Effector CD8-positive, alpha-beta T cell (primary cell): ENCODE data around the gene AP1M2.

Experiments
- DNase-seq: peaks from one replicate; lab custom pipeline; 2025; lab: John Stamatoyannopoulos, UW
- total RNA-seq, 4 experiments: gene quantifications; one replicate each; lab custom pipeline; 2026; lab: John Stamatoyannopoulos, UW

AP1M2 gene
- total RNA-seq = 0 to 0.12 (median 0) reads per million in 4 experiments

- DNase-seq = no peak
These were observed at the start of gene AP1M2 for GRCh38 chr19:10587022-10587838. Gene AP1M2 (minus strand): TSS chr19:10587312. CDS start chr19:10587231, 81 bp downstream.

GRCh38 chr19:10636304-10636972 is 49.3 kb upstream of the AP1M2 start:
- DNase-seq = no peak

- DNase-seq = no peak
These were observed 47.9 kb upstream of the AP1M2 start for GRCh38 chr19:10634963-10635362.

GRCh38 chr19:10634430-10634829 is 47.3 kb upstream of the AP1M2 start:
- DNase-seq = no peak

GRCh38 chr19:10631874-10632273 is 44.8 kb upstream of the AP1M2 start:
- no peak for DNase-seq

- no peak for DNase-seq
These were observed 38.6 kb upstream of the AP1M2 start for GRCh38 chr19:10625762-10626138.

GRCh38 chr19:10625003-10625761 is 38.1 kb upstream of the AP1M2 start, which contains the start of gene SLC44A2:
Gene SLC44A2 (plus strand): TSS chr19:10625553. CDS start chr19:10625634, 81 bp downstream.
- no peak for DNase-seq

GRCh38 chr19:10624585-10624984 is 37.5 kb upstream of the AP1M2 start:
- no peak for DNase-seq

GRCh38 chr19:10621966-10622365 is 34.9 kb upstream of the AP1M2 start:
- no peak for DNase-seq

- DNase-seq = no peak
These were observed 33.7 kb upstream of the AP1M2 start for GRCh38 chr19:10620786-10621185.

- DNase-seq = no peak
These were observed 31.7 kb upstream of the AP1M2 start for GRCh38 chr19:10618846-10619245.

- DNase-seq = no peak
These were observed 30.5 kb upstream of the AP1M2 start for GRCh38 chr19:10617409-10618121.

GRCh38 chr19:10615429-10616023 is 28.4 kb upstream of the AP1M2 start:
- no peak for DNase-seq

- no peak for DNase-seq
These were observed 25.5 kb upstream of the AP1M2 start for GRCh38 chr19:10612499-10613119.

- DNase-seq = no peak
These were observed 24.8 kb upstream of the AP1M2 start for GRCh38 chr19:10611907-10612306.

- DNase-seq = no peak
These were observed 17.4 kb upstream of the AP1M2 start for GRCh38 chr19:10604460-10604980.

GRCh38 chr19:10603873-10604459 is 16.9 kb upstream of the AP1M2 start:
- no peak for DNase-seq

GRCh38 chr19:10603084-10603872 is 16.2 kb upstream of the AP1M2 start:
- peak; percentile 82 for DNase-seq

- DNase-seq = peak; percentile 84
These were observed 15.4 kb upstream of the AP1M2 start for GRCh38 chr19:10602330-10603083.
